GM19238 (cell line): Measurements from ENCODE around the gene WASF2.
"Not testable (repeated sequence)": the region's sequence is repeated elsewhere in the genome, so short reads cannot be mapped to it uniquely, and the experiment has no call there.

Source experiments
- DNase-seq: peaks from one replicate; pipeline ENCODE4 v3.0.0; 2011; ENCODE audit warnings: low spot score; ENCODE audit not compliant: insufficient read length

WASF2 gene

GRCh38 chr1:27489973-27490741 is at the start of gene WASF2:
WASF2 (minus strand) TSS chr1:27490167; CDS start chr1:27428890, 61,277 bp downstream.
- DNase-seq, result peak; percentile 80

- no peak for DNase-seq
These were observed 48.8 kb upstream of the WASF2 start for GRCh38 chr1:27538793-27539192.

GRCh38 chr1:27538305-27538676 is 48.3 kb upstream of the WASF2 start:
- DNase-seq, result not testable (repeated sequence)

- no peak for DNase-seq
These were observed 46.8 kb upstream of the WASF2 start for GRCh38 chr1:27536767-27537166.

- no peak for DNase-seq
These were observed 46.2 kb upstream of the WASF2 start for GRCh38 chr1:27536010-27536757.

GRCh38 chr1:27535386-27535785 is 45.4 kb upstream of the WASF2 start:
- DNase-seq, result no peak

- DNase-seq, result no peak
These were observed 42.2 kb upstream of the WASF2 start for GRCh38 chr1:27531959-27532685.

GRCh38 chr1:27530192-27530591 is 40.2 kb upstream of the WASF2 start:
- no peak for DNase-seq

GRCh38 chr1:27529704-27530018 is 39.7 kb upstream of the WASF2 start:
- no peak for DNase-seq

- DNase-seq, result no peak
These were observed 39.1 kb upstream of the WASF2 start for GRCh38 chr1:27528818-27529703.

GRCh38 chr1:27527890-27528817 is 38.2 kb upstream of the WASF2 start:
- peak; percentile 65 for DNase-seq

GRCh38 chr1:27527223-27527889 is 37.4 kb upstream of the WASF2 start:
- peak; percentile 53 for DNase-seq

- DNase-seq, result no peak
These were observed 36.7 kb upstream of the WASF2 start for GRCh38 chr1:27526569-27527222.

- DNase-seq, result peak; percentile 87
These were observed 35.6 kb upstream of the WASF2 start for GRCh38 chr1:27525296-27526272.

GRCh38 chr1:27523337-27524020 is 33.5 kb upstream of the WASF2 start:
- no peak for DNase-seq

- no peak for DNase-seq
These were observed 32.7 kb upstream of the WASF2 start for GRCh38 chr1:27522432-27523336.
